HEK293T (cell line): ENCODE results near the gene DNAJC9.

Experiments
- FOXK2 ChIP-seq: fragments of 450-650 bp; IDR thresholded peaks from 2 replicates; pipeline ENCODE4 v1.6.1; 2016; ENCODE audit warnings: mild to moderate bottlenecking
- L3MBTL2 ChIP-seq: fragments of 450-650 bp; conservative IDR thresholded peaks from 2 replicates; pipeline ENCODE4 v1.6.1; 2016; ENCODE audit warnings: mild to moderate bottlenecking

GRCh38 chr10:73253225-73253555 is 6.1 kb upstream of the DNAJC9 start:
- TF ChIP-seq FOXK2 (no peak), L3MBTL2 (no peak)
